Loucy (cell line): ENCODE results near the gene TRIM39.

ENCODE experiments used
- H2AFZ ChIP-seq: fragments of 200-600 bp; sonication (generic); 2 replicates; pipeline ENCODE4 v1.6.0; 2016; ENCODE audit warnings: antibody characterized with exemption, mild to moderate bottlenecking, low read length, moderate library complexity
- H3F3A ChIP-seq: fragments of 200-600 bp; 2 replicates; pipeline ENCODE4 v1.6.0; 2016; ENCODE audit warnings: antibody characterized with exemption, low read depth, mild to moderate bottlenecking
- H3K27me3 ChIP-seq: fragments of 200-600 bp; sonication (generic); 2 replicates; pipeline ENCODE4 v1.6.1; 2014; ENCODE audit warnings: low read length, mild to moderate bottlenecking; ENCODE audit not compliant: insufficient read depth, poor library complexity, severe bottlenecking
- H3K36me3 ChIP-seq: fragments of 200-600 bp; sonication (generic); 2 replicates; pipeline ENCODE4 v1.6.1; 2016; ENCODE audit warnings: low read length; ENCODE audit not compliant: insufficient read depth
- H3K4me1 ChIP-seq: fragments of 200-600 bp; sonication (generic); 2 replicates; pipeline ENCODE4 v1.5.1; 2014; ENCODE audit warnings: low read length, mild to moderate bottlenecking; ENCODE audit not compliant: insufficient read depth, poor library complexity, severe bottlenecking
- H3K4me2 ChIP-seq: fragments of 200-600 bp; sonication (generic); 2 replicates; pipeline ENCODE4 v1.6.0; 2014; ENCODE audit warnings: antibody characterized with exemption, low read length, low read depth, mild to moderate bottlenecking; ENCODE audit not compliant: poor library complexity, severe bottlenecking
- H3K4me3 ChIP-seq: fragments of 200-600 bp; sonication (generic); 2 replicates; pipeline ENCODE4 v1.5.1; 2014; ENCODE audit warnings: low read length, mild to moderate bottlenecking, mixed read lengths; ENCODE audit not compliant: poor library complexity, severe bottlenecking
- H3K79me2 ChIP-seq: fragments of 200-600 bp; sonication (generic); 2 replicates; pipeline ENCODE4 v1.6.1; 2014; ENCODE audit warnings: low read length; ENCODE audit not compliant: insufficient read depth
- H3K9ac ChIP-seq: fragments of 200-600 bp; sonication (generic); 2 replicates; pipeline ENCODE4 v1.6.0; 2014; ENCODE audit warnings: mild to moderate bottlenecking, low read depth, low read length, moderate library complexity; ENCODE audit not compliant: poor library complexity, severe bottlenecking
- H3K9me2 ChIP-seq: fragments of 200-600 bp; sonication (generic); replicated peaks from 2 replicates; pipeline ENCODE4 v1.6.1; 2016; ENCODE audit warnings: low read depth, low read length, mixed read lengths
- H3K9me3 ChIP-seq: fragments of 200-600 bp; sonication (generic); 2 replicates; pipeline ENCODE4 v1.6.1; 2014; ENCODE audit warnings: mild to moderate bottlenecking, antibody characterized with exemption, low read length, low read depth; ENCODE audit not compliant: insufficient read depth
- H4K20me1 ChIP-seq: fragments of 200-600 bp; sonication (generic); 2 replicates; pipeline ENCODE4 v1.6.0; 2014; ENCODE audit warnings: antibody characterized with exemption, low read length, mild to moderate bottlenecking; ENCODE audit not compliant: insufficient read depth, poor library complexity, severe bottlenecking
- CTCF ChIP-seq: fragments of 200-600 bp; sonication (generic); conservative IDR thresholded peaks from 2 replicates; pipeline ENCODE4 v1.5.1; 2014; ENCODE audit warnings: mild to moderate bottlenecking, antibody characterized with exemption, low read length
- EZH2phosphoT487 ChIP-seq: fragments of 200-600 bp; IDR thresholded peaks from 2 replicates; pipeline ENCODE4 v1.6.1; 2018; ENCODE audit warnings: antibody characterized with exemption, mild to moderate bottlenecking, moderate library complexity, borderline replicate concordance

TRIM39 gene

DNA sequence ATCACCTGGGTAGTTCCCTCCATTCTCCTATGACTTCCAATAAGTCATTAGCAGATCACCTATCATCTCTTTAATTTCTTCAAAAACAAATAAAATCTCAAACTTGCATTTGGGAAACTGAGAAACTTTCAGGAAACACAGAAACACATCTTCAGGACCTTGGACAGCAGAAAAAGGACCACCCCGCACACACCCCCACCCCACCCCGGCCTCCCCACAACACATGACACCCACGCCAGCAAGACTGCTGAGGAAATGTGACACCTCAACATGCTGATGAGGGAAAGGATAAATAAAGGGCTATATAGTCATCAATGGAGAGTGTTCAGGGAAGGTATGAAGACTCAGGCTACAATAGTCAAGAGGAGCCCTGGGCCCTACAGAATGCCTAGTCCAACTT is 15.6 kb upstream of the TRIM39 start:
- peaks cover 68% of the 10 kb centered on the region for H4K20me1 ChIP-seq
- TF ChIP-seq CTCF (no peak), EZH2phosphoT487 (no peak)

DNA sequence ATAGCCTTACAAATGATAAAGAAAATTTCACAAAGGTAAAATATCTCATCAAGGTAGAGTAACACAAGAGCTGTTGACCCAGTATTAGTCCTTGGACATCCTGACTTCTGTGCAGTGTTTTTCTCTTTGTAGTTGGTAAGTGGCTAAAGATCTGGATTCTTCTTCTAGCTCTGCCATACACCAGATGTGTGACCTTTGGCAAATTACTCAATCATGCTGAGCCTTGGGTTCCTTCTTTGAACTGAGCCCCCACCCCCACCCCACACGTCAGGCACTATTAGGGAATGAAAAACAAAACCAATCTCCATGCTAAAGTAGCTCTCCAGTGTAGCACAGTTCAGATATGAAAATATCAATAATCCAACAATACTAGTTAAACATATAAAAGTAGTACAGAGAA is 15.1 kb upstream of the TRIM39 start:
- peaks cover 69% of the 10 kb centered on the region for H4K20me1 ChIP-seq
- H3K4me2 ChIP-seq, result no peak overlapping the region
- no peaks in the 10 kb centered on the region for H3F3A ChIP-seq
- no peak overlapping the region for H2AFZ ChIP-seq
- TF ChIP-seq CTCF (no peak), EZH2phosphoT487 (no peak)
- peaks cover 37% of the 10 kb centered on the region; the same call in 1 of the 2 replicates for H3K36me3 ChIP-seq
- H3K4me3 ChIP-seq, result no peak overlapping the region
- no peak overlapping the region for H3K9ac ChIP-seq
- no peaks in the 10 kb centered on the region for H3K4me1 ChIP-seq
- peaks cover 84% of the 10 kb centered on the region for H3K79me2 ChIP-seq
- no peaks in the 10 kb centered on the region for H3K9me3 ChIP-seq
- no peaks in the 10 kb centered on the region for H3K27me3 ChIP-seq
- H3K9me2 ChIP-seq, result no peaks in the 10 kb centered on the region

More for the DNA sequence above, 15.6 kb upstream of the TRIM39 start:
- no peaks in the 10 kb centered on the region for H3F3A ChIP-seq
- no peaks in the 10 kb centered on the region for H3K27me3 ChIP-seq
- no peak overlapping the region for H3K9ac ChIP-seq
- H2AFZ ChIP-seq, result no peak overlapping the region
- H3K79me2 ChIP-seq, result peaks cover 84% of the 10 kb centered on the region
- no peaks in the 10 kb centered on the region for H3K4me1 ChIP-seq
- H3K9me2 ChIP-seq, result no peaks in the 10 kb centered on the region
- H3K9me3 ChIP-seq, result no peaks in the 10 kb centered on the region
- no peak overlapping the region for H3K4me2 ChIP-seq
- peaks cover 34% of the 10 kb centered on the region; the same call in 1 of the 2 replicates for H3K36me3 ChIP-seq
- no peak overlapping the region for H3K4me3 ChIP-seq

DNA sequence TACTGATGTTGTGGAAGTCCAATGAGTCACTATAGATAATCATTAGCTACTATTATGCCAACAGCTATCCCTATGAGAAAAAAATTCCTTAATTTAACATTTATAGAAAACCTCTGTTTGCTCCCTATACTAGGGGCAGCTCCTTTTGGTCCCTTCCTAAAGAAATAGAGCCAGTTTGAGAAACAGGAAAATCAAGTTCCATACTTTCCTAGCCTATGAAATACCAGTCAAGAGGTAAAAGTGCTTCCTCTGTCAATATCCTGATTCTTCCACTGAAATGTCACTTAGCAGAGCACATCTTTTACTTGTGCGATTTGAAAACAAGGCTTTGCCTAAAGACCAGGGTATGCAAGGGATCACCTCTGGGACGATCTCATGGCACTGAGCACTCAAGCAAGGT is 14.5 kb upstream of the TRIM39 start:
- H3K79me2 ChIP-seq, result peaks cover 84% of the 10 kb centered on the region
- H2AFZ ChIP-seq, result no peak overlapping the region
- no peak overlapping the region for H3K4me3 ChIP-seq
- no peak for TF ChIP-seq CTCF
- no peak for TF ChIP-seq EZH2phosphoT487
- H3K9me3 ChIP-seq, result no peaks in the 10 kb centered on the region
- H3K4me1 ChIP-seq, result peaks cover 2% of the 10 kb centered on the region
- no peak overlapping the region for H3K4me2 ChIP-seq
- no peaks in the 10 kb centered on the region for H3K27me3 ChIP-seq
- H3K36me3 ChIP-seq, result peaks cover 37% of the 10 kb centered on the region; the same call in 1 of the 2 replicates
- H3F3A ChIP-seq, result no peaks in the 10 kb centered on the region
- no peaks in the 10 kb centered on the region for H3K9me2 ChIP-seq
- peaks cover 70% of the 10 kb centered on the region for H4K20me1 ChIP-seq
- H3K9ac ChIP-seq, result no peak overlapping the region
